HG02943 (cell line): ENCODE data around the gene LRFN2.

Experiments
- ATAC-seq: cut with Tn5 transposase; IDR thresholded peaks from one replicate; pipeline ENCODE4 v1.9.1; 2021; ENCODE audit warnings: mild to moderate bottlenecking, low read depth, moderate library complexity; ENCODE audit not compliant: unreplicated experiment

Gene LRFN2

DNA sequence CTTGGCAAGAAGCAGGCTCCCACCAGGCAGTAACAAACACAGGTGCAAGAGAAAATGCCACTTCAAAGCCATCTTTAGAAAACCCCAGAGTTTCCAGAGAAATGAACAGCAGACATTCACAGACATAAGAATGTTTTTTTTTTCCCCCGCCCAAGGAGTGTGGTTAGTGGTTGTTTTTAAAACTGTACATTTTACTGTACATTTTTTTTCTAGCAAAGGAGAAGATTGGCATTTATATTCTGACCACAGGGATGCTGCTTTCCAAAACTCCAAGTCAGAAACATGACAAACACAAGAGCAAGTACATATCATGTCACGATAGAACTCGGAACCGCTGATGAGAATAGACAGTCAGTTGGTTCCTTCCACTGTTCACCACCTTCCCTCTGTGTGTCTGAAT, 197.9 kb downstream of the LRFN2 start:
- no peak for ATAC-seq

DNA sequence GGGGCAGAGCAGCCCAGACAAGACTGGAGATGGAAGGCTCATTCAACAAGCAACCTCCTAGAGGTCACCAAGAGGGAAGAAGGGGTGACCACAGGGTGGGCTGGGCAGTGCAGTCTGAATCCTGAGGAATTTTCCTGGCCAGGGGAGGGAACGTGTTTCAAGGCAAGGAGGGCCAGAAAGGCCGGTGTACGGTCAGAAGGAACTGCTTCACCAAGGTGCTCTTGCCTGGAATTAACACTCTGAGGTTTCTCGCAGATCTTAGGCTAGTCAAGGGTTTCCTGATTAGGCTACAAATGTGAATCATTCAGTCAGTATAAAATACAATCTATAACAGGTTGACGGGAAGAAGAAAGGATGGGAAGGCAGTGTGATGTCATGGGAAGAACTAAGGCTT, 199.3 kb downstream of the LRFN2 start:
- ATAC-seq: no peak

DNA sequence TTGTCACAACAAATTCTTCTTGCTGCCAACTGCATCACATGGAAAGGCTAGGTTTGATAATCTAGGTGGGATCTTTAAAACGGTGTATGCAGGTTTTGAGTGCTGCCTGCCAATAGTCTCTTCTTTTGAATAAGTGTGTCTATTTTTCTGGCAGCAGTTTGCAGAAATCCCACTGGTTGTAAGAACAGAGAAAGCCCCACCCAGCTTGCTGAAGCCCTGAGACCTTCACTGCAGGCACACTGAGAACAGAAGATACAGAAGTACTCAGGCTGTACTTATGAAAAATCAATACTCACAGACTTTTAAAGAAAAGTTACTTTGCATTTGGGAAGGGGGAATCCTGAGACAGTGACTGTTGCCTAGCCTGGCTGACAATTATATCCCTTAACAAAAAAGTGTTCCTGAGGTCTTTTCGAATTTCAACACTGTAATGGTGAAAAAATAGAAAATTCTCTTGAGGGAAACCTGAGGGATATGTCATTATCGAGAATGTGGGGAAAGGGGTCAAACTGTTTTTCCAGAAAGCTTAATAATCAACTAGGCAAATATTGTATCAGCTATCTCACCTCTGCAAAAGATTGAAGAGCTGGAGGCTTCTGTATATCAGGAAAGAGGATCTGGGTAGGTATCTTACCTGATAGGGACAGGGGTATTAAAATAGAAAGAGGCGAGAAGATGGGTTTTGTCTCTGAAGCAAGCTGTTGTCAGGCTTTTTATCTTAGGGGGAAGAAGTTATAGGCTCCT, 199.9 kb downstream of the LRFN2 start:
- no peak for ATAC-seq

DNA sequence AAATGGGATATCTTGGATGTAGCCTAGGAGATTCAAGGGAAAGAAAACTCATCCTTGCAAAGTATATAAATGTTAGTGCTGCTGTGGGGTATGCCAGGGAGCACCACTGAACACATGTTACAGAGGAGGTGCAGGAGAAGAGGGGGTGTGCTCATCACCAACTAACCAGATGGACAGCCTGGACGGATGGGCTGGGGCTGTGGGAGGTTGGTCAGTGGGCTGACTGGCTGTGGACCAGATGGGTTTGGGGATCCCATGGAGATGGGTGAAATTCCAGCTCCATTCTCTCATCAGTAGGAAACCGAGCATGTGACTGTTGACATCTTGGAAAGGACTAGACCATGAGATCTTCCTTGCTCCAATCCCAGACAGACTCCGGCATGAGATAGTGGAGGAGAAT, 201.0 kb downstream of the LRFN2 start:
- ATAC-seq: no peak

DNA sequence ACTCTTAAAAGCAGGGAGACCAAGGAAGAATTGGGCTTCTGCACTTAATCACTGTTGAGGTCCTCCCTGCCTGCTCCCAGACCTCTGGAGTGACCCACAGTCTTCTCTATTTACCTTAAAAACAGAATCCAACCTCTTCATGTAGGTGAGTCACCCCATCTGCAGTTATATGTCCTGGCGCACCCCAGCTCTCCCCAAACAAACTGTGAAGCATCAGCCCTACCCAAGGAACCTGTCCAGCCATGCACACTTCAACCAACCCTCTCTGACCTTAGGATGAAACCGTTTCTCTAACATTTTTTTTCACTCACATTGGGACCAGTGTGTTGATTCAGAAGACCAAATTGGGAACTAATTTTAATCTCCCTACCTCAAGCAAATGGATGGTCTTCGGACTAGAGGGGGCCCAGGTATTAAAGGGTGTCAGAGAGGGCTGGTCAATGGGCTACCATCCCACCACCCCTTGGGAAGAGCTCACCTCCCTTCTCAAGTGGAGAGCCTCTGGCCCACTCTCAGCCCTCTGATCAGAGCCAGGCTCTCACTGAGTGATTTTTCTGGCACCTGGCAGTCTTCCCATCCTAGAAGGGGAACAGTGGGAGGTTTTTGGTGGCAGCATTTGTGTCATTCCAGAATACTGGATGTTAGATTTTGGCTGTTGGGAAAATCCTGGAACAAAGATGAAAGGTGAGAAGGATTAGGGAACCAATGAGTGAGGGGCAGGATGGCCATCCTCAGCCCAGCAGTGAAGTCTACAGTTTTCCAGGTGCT, 203.6 kb downstream of the LRFN2 start:
- no peak for ATAC-seq

DNA sequence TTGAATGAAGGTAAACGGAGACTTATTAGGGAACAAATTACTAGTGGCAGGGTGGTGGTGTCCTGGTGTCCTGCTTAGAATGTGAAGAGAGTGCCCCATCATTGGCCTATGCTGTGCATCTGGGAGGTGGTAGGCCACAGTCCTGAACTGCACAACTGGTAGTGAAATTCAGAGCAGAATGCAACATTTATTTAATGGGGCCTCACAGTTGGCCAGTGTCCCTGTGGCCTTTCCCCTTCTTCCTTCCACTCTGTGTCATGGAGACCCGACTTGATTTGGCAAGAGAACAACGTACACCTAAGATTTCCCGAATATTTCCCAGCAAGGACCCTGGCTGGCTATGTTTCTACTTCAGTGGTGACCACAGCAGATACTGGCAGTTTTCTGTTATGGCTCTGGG, 206.9 kb downstream of the LRFN2 start:
- no peak for ATAC-seq

DNA sequence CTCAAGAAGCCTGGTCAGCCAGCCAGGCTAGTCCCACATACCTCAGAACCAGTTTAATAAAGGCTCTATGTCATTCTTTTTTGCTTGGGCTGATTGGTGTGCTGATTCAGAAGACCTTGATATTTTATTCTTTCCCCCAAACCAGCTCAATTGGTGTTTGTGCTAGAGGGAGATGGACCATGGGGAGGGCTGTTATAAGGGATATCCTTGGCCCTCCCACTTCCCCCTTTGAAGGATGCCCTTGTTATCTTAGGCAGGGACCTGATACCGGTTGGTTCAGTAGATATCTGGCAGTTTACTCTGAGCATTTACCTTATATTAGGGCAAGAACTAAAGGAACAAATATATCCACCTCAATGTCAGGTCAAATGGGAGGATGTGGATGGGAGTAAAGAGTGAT, 207.4 kb downstream of the LRFN2 start:
- no peak for ATAC-seq

DNA sequence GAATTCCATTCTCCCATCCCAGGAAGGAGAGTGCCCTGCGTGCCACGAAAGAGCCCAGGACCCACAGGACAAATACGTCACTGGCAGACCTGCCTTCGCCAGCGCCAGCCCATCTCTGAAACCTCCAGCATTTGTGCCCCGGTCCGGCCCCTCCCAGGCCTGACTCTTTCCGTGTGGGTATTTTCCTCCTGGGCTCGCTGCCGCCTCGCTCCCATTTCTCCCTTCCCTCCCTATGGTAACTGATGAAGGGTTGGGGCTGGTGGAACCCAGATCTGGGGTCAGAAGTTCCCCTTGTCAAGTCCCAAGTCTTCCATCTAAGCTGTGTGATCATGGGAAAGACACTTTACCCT, 208.5 kb downstream of the LRFN2 start:
- ATAC-seq: no peak

DNA sequence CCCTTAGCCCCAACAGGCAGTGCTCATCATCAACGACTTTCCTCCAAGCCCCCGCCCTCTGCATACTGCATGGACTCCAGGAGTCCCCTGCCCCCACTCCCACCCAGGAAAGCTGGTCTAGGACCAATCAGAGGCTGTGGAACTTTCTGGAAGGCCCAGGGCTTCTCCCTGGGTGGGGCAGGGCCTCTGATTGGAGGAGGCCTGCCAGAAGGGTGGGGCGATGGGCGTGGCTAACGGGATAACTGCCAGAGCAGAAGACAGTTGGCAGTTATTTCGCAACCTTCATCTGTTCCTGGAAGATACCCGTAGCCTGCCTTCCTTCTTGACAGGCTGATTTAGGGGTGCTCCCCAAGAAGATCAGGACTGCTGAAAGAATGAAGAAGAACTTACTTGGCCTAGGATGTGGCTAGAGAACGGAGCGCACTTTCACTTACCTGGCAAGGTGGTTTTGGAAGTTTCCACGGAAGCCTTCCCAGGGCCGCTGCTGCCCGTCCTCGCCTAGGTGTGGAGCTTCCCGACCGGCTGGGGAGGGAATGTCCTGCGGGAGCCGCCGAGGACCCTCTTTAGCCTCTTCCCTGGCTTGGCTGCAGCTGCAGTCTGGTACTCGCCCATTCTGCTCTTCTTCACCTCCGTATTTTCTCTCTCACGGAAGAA, 209.0 kb downstream of the LRFN2 start:
- no peak for ATAC-seq

DNA sequence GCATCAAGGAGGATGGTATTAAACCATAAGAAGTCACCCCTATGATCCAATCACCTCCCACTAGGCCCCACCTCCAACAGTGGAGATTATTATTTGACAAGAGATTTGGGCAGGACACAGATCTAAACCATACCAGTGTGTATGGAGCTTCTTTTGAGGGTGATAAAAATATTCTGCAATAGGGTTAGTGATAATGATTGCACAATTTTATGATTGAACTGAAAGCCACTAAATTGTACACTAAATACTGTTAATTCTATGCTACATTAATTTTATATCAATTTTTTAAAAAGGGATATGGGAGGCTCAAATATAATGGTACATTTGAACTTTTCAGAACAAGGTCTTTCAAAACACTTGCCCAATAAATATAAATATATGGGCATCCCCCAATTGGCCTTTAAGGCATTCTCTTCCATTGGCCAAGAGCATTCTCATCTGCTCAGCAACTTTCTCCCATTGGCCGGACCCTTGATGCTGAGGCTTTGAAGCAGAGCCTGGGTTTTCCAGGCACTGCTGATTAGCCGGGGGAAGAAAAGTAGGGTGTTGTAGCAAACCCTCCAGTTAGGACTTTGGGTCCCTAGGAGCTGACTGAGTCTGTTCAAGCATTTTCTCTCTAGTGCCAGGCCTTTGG, 209.9 kb downstream of the LRFN2 start:
- no peak for ATAC-seq

DNA sequence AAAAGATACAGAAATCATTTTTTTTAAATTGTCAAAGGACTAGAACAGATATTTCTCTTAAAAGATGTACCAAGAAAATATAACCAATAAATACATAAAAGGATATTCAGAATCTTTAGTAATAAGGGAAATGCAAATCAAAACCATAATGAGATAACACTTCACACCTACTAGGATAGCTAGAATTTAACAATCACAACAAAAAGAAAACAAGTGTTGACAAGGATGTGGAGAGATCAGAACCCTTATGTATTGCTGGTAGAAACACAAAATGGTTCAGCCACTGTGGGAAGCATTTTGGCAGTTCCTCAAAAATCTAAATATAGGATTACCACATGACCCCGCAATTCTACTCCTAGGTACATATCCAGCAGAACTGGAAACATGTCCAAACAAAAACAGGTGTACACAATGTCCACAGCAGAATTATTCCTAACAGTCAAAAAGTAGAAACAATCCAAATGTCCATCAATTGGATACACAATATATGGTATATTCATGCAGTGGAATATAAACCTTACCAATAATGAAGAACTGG, 211.0 kb downstream of the LRFN2 start:
- no peak for ATAC-seq

DNA sequence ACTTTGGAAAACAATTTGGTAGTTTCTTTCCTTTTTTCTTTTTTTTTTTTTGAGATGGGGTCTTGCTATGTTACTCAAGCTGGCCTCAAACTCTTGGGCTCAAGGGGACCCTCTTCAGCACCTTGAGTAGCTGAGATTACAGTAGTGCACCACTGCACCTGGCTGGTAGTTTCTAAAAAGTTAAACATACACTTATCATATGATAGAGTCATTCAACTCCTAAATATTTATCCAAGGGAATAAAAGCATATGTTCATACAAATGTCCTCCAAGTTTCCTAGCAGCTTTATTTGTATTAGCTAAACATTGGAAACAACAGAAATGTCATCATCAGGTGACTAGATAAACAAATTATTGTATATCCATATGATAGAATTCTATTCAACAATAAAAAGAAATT, 213.9 kb downstream of the LRFN2 start:
- ATAC-seq: no peak

DNA sequence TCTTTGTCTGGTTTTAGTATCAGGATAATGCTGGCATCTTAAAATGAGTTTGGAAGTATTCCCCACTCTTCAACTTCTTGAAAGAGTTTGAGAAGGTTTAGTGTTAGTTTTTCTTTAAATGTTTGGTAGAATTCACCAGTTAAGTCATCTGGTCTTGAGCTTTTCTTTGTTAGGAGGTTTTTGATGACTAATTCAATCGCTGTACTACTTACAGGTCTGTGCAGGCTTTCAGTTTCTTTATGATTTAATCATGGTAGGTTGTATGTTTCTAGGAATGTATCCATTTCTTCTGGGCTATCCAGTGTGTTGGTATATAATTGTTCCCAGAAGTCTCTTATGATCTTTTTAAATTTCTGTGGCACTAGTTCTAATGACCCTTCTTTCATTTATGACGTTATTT, 215.5 kb downstream of the LRFN2 start:
- no peak for ATAC-seq

DNA sequence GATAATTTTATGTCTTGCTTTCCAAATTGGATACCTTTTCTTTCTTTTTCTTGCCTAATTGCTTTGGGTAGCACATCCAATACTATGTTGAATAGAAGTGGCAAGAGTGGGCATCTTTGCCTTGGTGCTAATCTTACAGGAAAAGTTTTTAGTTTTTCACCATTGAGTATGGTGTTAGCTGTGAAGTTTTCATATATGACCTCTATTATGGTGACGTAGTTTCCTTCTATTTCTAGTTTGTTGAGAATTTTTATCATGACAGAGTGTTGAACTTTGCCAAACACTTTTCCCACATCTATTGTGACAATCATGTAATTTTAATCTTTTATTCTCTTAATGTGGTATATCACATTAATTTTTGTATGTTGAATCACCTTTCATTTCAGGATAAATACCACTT, 216.1 kb downstream of the LRFN2 start:
- no peak for ATAC-seq

DNA sequence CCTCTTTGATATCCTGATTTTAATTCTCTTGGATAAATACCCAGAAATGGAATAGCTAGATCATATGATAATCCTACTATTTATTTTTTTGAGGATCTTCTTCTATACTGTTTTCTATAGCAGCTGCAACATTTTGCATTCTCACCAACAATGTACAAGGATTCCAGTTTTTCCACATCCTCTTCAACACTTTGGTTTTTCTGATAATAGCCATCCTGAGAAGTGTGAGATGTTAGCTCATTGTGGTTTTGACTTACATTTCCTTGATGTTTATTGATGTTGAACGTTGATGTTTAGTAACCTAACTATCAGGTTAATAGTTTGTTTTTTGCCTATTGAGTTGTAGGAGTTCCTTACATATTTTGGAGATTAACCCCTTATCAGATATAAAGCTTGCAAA, 217.3 kb downstream of the LRFN2 start:
- no peak for ATAC-seq

DNA sequence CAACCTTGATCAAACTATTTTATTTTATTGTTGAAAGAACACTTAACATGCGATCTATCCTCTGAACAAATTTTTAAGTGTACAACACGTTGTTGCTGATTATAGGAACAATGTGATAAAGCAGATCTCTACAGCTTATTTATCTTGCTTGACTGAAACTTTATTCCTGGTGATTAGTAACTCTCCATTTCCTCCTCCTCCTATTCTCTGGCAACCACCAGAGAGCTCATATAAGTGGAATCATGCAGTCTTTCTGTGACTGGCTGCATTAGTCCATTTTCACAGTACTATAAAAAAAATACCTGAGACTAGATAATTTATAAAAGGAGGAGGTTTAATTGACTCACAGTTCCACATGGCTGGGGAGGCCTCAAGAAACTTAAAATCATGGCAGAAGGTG, 218.1 kb downstream of the LRFN2 start:
- no peak for ATAC-seq

DNA sequence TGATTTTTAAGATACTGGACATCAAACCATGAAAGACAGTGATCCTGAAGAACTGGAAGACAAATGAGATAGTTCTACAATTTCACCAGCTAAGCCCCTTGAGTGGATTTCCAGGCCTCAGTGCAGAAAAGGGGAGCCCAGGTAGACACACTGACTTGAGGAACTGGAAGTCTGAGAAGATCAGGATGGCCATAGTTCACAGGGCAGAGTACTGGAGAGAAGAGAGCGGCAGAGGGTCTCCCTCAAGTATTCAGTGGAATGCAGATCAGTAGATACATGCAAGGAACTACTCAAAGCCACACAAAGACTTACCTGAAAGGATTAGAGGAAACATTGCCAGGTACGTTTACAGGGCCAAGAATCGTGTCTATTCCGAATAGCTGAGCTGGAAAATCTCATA, 224.3 kb downstream of the LRFN2 start:
- ATAC-seq: no peak

DNA sequence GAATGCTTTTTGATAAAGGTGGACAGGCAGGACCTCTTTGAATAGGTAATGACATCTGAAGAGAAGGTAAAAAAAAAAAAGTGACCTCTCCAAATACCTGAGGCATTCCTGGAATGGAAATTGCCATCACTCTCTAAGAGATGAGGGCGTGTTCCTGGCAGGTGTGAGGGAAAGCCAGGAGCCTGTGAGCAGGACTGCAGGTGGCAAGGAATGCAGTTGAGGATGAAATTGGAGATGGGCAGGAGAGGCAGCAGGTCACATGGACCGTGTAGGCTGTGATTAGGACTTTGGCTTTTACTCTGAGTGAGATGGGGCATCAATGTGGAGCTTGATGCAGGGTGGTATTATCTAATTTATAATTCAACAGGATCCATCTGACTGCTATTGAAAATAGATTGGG, 227.4 kb downstream of the LRFN2 start:
- ATAC-seq: no peak

DNA sequence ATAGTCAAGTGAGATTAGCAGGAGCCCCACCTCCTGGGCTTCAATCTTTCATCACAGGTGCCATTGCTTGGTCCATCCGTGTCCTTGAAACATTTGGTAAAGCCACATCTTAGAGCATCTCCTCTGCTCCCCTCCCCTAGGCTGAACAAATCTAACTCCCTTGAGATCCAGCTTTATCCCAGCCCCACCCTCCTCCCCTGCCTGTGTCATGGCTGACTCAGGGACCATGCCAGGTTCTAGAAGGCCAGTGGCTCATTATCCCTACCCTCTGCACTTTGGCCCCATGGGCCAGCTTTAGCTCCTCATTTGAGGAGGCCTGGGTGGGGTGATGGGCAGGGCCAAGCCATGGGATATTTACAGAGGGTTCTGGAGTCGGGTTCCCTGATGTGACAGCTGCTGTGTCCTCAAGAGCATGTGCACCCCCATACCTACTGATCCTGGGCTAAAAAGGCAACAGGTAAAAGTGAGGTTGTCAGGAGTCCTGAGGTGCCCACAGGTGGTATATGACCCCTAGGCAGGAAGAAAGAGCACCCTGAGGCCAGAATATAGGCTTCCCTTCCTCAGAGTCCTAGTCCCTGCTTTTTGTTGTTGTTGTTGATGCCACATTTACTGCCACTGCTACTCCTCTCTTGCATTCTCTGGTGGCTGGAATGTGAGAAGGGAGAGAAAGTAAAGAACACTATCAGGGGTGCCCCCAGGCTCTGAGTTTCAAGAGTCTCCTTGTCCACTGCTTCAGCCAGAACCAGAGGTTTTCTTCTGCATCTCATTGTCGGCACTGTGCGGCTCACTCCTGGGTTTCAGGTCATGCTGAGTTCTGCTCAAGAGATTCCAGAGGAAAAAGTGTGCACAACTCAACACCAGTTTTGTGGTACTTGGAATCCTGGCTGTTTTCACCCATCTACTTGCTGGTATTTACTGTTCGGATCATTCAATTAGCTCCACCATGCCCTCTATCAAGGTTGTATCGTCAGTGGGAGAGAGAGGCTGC, 228.4 kb downstream of the LRFN2 start:
- ATAC-seq: no peak
